Heart left ventricle (tissue), 16 donors: Measurements from ENCODE around the gene ALG13. TPM values are rescaled to one million over a fixed set of nuclear protein-coding genes. Genes with fewer than 3 reads are reported as not detected.

Experiments
- ATAC-seq, 4 donors: fragments of 200-7000 bp; cut with Tn5 transposase; one replicate each; pipeline ENCODE4 v1.9.1; 2020 to 2022; ENCODE audit warnings: moderate library complexity in 4 of 4, mild to moderate bottlenecking in 3 of 4, moderate number of reproducible peaks in 1 of 4
- DNase-seq, 5 donors: peaks; one replicate each; pipeline ENCODE4 v3.0.0-alpha.2; 2020
- H3K27ac ChIP-seq, 12 donors: fragments of 200-600 bp; sonication (generic) in 4 of 12; one replicate each; pipeline versions ENCODE4 v1.5.0 to v1.8.0; 2016 to 2022; ENCODE audit warnings: mild to moderate bottlenecking in 2 of 12
- H3K27me3 ChIP-seq, 9 donors: fragments of 200-600 bp; sonication (generic) in 2 of 9; one replicate each; pipeline versions ENCODE4 v1.5.1 to v1.8.0; 2016 to 2022; ENCODE audit warnings: mild to moderate bottlenecking in 3 of 9
- H3K36me3 ChIP-seq, 9 donors: fragments of 200-600 bp; sonication (generic) in 2 of 9; one replicate each; pipeline versions ENCODE4 v1.5.0 to v1.8.0; 2018 to 2022; ENCODE audit warnings: mild to moderate bottlenecking in 2 of 9
- H3K4me1 ChIP-seq, 12 donors: fragments of 200-600 bp; sonication (generic) in 4 of 12; one replicate each; pipeline versions ENCODE4 v1.5.0 to v1.8.0; 2016 to 2022; ENCODE audit warnings: mild to moderate bottlenecking in 3 of 12
- H3K4me3 ChIP-seq, 12 donors: fragments of 200-600 bp; sonication (generic) in 4 of 12; one replicate each; pipeline versions ENCODE4 v1.5.0 to v1.8.0; 2017 to 2022; ENCODE audit warnings: mild to moderate bottlenecking in 9 of 12, moderate library complexity in 4 of 12
- H3K9me3 ChIP-seq, 12 donors: fragments of 200-600 bp; sonication (generic) in 4 of 12; one replicate each; pipeline versions ENCODE4 v1.5.0 to v1.8.0; 2016 to 2022; ENCODE audit warnings: mild to moderate bottlenecking in 1 of 12
- CTCF ChIP-seq, 12 donors: fragments of 200-600 bp; sonication (generic) in 4 of 12; IDR thresholded peaks; one replicate each; pipeline versions ENCODE4 v1.5.0 to v1.8.0; 2018 to 2022; ENCODE audit warnings: antibody characterized with exemption in 12 of 12, mild to moderate bottlenecking in 5 of 12
- POLR2A ChIP-seq, 2 donors: fragments of 450-650 bp; IDR thresholded peaks; one replicate each; pipeline ENCODE4 v1.6.1; 2017; ENCODE audit warnings: antibody characterized with exemption in 2 of 2, mild to moderate bottlenecking in 2 of 2, moderate library complexity in 2 of 2
- WGBS, 4 donors: extraction: QIAGEN DNeasy Blood & Tissue Kit in 2 of 4; methylation state at CpG; one replicate each; pipeline versions ENCODE4 v1.1.5 to v1.1.7; 2013 to 2018; 5-methylcytosine and 5-hydroxymethylcytosine counted together
- intact Hi-C, 10 donors: fragments of 100-400 bp; cut with DNase I; formaldehyde crosslinking; loops; one replicate each; pipeline versions ENCODE4 v1.11.1 to v1.14.2; 2022
- polyA plus RNA-seq, 2 donors: library from polyadenylated mRNA; stranded (reverse); fragments of 200-250 nt; gene quantifications; one replicate each; pipeline ENCODE4 v1.2.3, GENCODE V29; 2013
- total RNA-seq, 9 donors: library from RNA; depleted of rRNA in 2 of 9; stranded (reverse); fragments of >200 nt in 2 of 9; fragmentation: NEBNext Ultra II Directional in 3 of 9; extraction: Animal tissue kit (Norgen Biotek cat#: 25700) in 3 of 9; gene quantifications; one replicate each; pipeline versions ENCODE4 v1.1.0 to v1.2.4, GENCODE V29; 2016 to 2023
- donor health status: ischemic (EF 13 %, LVEDD 7.1; RV severe dilation, severe dysfunction).
- donor health status: healthy with polysubstance abuse.
- donor health status: DM: no; HTN: yes; CAD: no.
- donor health status: DM: no; HTN: no; CAD: no.
- donor health status: ischemic (EF 25% LVEDD 6.9; RV normal size, moderate dysfunction).
- donor health status: ischemic (EF 25% LVEDD 5.7; RV mildly dilated, moderate dysfunction).
- donor health status: healthy.
- donor health status: DM: yes; HTN: yes; CAD: no.
- donor health status: ischemic (EF 35%, LVEDD 5.7; RV mildly dilated, moderate dysfunction).
- donor health status: nonischemic (EF 11% LVEDD 7.7; RV severe dilation, severe dysfunction).
- donor health status: DM: yes; HTN: yes; CAD: no.
- donor health status: PGD.
- donor health status: ischemic (EF 29% LVEDD 5.4; RV normal size, mild dysfunction).
- donor health status: nonischemic (EF 23%, LVEDD 6.1; RV moderate dilation, normal function).

ALG13 gene
- total and polyA plus RNA-seq, 11 donors, result 11.7 to 39.7 (median 25.2) TPM

- no peaks in the 10 kb centered on the region for H3K9me3 ChIP-seq
- H3K36me3 ChIP-seq, result peaks cover 0 to 96% (median 60%) of the 10 kb centered on the region in 9 donors
- TF ChIP-seq POLR2A (IDR thresholded peaks at IDR 0.05) (no peak), CTCF (IDR thresholded peaks at IDR 0.05) (no peak)
- WGBS, 4 donors, result 80 to 96% (median 88%) methylated on average over 2 of the region's 2 CpGs
- intact Hi-C loops, result no loop called here
- H3K4me1 ChIP-seq, result no peaks in the 10 kb centered on the region
- no peak for ATAC-seq
- no peak overlapping the region for H3K4me3 ChIP-seq
- no peak overlapping the region for H3K27ac ChIP-seq
- H3K27me3 ChIP-seq, result no peaks in the 10 kb centered on the region
- no peak for DNase-seq
These were observed 62.3 kb downstream of the ALG13 start for GRCh38 chrX:111743316-111743715.

GRCh38 chrX:111756486-111756885 lies 75.5 kb downstream of the ALG13 start:
- ATAC-seq, result no peak
- TF ChIP-seq POLR2A (IDR thresholded peaks at IDR 0.05), result no peak
- no peak for TF ChIP-seq CTCF (IDR thresholded peaks at IDR 0.05)
- 82 to 97% (median 88%) methylated on average over 2 of the region's 2 CpGs for WGBS, 4 donors
- peaks cover 0 to 6% (median 0%) of the 10 kb centered on the region in 9 donors for H3K27me3 ChIP-seq
- intact Hi-C loops, result no loop called here
- H3K9me3 ChIP-seq, result peaks cover 0 to 9% (median 0%) of the 10 kb centered on the region in 12 donors
- no peak overlapping the region for H3K27ac ChIP-seq
- no peaks in the 10 kb centered on the region for H3K4me1 ChIP-seq
- H3K4me3 ChIP-seq, result no peak overlapping the region
- DNase-seq, result no peak
- peaks cover 0 to 59% (median 39%) of the 10 kb centered on the region in 9 donors for H3K36me3 ChIP-seq

GRCh38 chrX:111759686-111760085 lies 78.7 kb downstream of the ALG13 start:
- Histone ChIP-seq H3K36me3 (peaks cover 0 to 39% (median 20%) of the 10 kb centered on the region in 9 donors), H3K9me3 (no peaks in the 10 kb centered on the region), H3K27me3 (no peaks in the 10 kb centered on the region), H3K4me1 (no peaks in the 10 kb centered on the region), H3K27ac (no peak overlapping the region), H3K4me3 (no peak overlapping the region)
- WGBS, 4 donors, result 87 to 100% (median 94%) methylated on average over 2 of the region's 2 CpGs
- TF ChIP-seq POLR2A (IDR thresholded peaks at IDR 0.05) (no peak), CTCF (IDR thresholded peaks at IDR 0.05) (no peak)
- ATAC-seq (no peak), DNase-seq (no peak)
- intact Hi-C loops, result no loop called here

- intact Hi-C loops, result no loop called here
- 71 to 96% (median 83%) methylated on average over 3 of the region's 3 CpGs for WGBS, 4 donors
- peaks cover 0 to 52% (median 21%) of the 10 kb centered on the region in 9 donors for H3K36me3 ChIP-seq
- TF ChIP-seq CTCF (IDR thresholded peaks at IDR 0.05), result no peak
- H3K27me3 ChIP-seq, result no peaks in the 10 kb centered on the region
- ATAC-seq, result no peak
- H3K4me3 ChIP-seq, result no peak overlapping the region
- no peak for DNase-seq
- no peaks in the 10 kb centered on the region for H3K4me1 ChIP-seq
- H3K9me3 ChIP-seq, result no peaks in the 10 kb centered on the region
- H3K27ac ChIP-seq, result no peak overlapping the region
These were observed 80.7 kb downstream of the ALG13 start for GRCh38 chrX:111761578-111762135.
